ENCODE data around the gene DTNBP1. TPM values are rescaled to one million over a fixed set of nuclear protein-coding genes. Genes with fewer than 3 reads are reported as not detected.

DTNBP1 gene
- total RNA-seq, 1 experiment from 2014 or later, result 28.2 TPM

GRCh38 chr6:15475872-15476271 lies 187.0 kb downstream of the DTNBP1 start:
- Histone ChIP-seq H3K4me1 (ENCODE audit: insufficient read depth, low read length, poor library complexity, severe bottlenecking) (peaks cover 45% of the 10 kb centered on the region), H3K27me3 (replicated peaks; ENCODE audit: insufficient read depth, low read depth, low read length, poor library complexity) (no peaks in the 10 kb centered on the region), H3K4me3 (ENCODE audit: low read depth, low read length, poor library complexity, severe bottlenecking) (no peak overlapping the region), H3K36me3 (ENCODE audit: insufficient read depth, low read length, poor library complexity, severe bottlenecking) (peaks cover 5% of the 10 kb centered on the region), H3K9me3 (ENCODE audit: low read depth, low read length, poor library complexity, severe bottlenecking) (no peaks in the 10 kb centered on the region), H3K27ac (ENCODE audit: low read depth, low read length, poor library complexity, severe bottlenecking) (peak overlapping the region; percentile 14)
- BruUV-seq (replicated peaks), result no TSS peak
- DNase-seq (ENCODE audit: low spot score), result peak; percentile 60
- ChIA-PET CTCF (interaction anchor here (0.6 to 1.3 kb wide), 2 partner anchors 15 to 978 kb away, joined by 3 to 5 read pairs; no protein-coding TSS in a partner anchor), POLR2A (ENCODE audit: low non-redundant PET) (interaction anchor here (0.5 to 0.6 kb wide), 2 partner anchors 10 to 291 kb away, joined by 3 to 10 read pairs; no protein-coding TSS in a partner anchor)
- no peak for TF ChIP-seq EZH2 (IDR thresholded peaks at IDR 0.05; ENCODE audit: borderline replicate concordance, low read depth, low read length, poor library complexity, severe bottlenecking)
- no peak for TF ChIP-seq CTCF (conservative IDR thresholded peaks at IDR 0.05; ENCODE audit: low read depth, low read length)
- intact Hi-C loops (cut with micrococcal nuclease; ENCODE audit: unreplicated experiment), result no loop called here

- H3K9me3 ChIP-seq (ENCODE audit: low read depth, low read length, poor library complexity, severe bottlenecking), result no peaks in the 10 kb centered on the region
- H3K27me3 ChIP-seq (replicated peaks; ENCODE audit: insufficient read depth, low read depth, low read length, poor library complexity), result no peaks in the 10 kb centered on the region
- TF ChIP-seq CTCF (conservative IDR thresholded peaks at IDR 0.05; ENCODE audit: low read depth, low read length) (no peak), EZH2 (IDR thresholded peaks at IDR 0.05; ENCODE audit: borderline replicate concordance, low read depth, low read length, poor library complexity, severe bottlenecking) (no peak)
- POLR2A ChIA-PET (ENCODE audit: low non-redundant PET), result no interaction called here
- CTCF ChIA-PET, result interaction anchor here (0.6 kb wide), 1 partner anchor 978 kb away, joined by 5 read pairs; no protein-coding TSS in a partner anchor
- no peak overlapping the region for H3K4me3 ChIP-seq (ENCODE audit: low read depth, low read length, poor library complexity, severe bottlenecking)
- intact Hi-C loops (cut with micrococcal nuclease; ENCODE audit: unreplicated experiment), result no loop called here
- H3K36me3 ChIP-seq (ENCODE audit: insufficient read depth, low read length, poor library complexity, severe bottlenecking), result peaks cover 7% of the 10 kb centered on the region
- no peak for DNase-seq (ENCODE audit: low spot score)
- peaks cover 39% of the 10 kb centered on the region for H3K4me1 ChIP-seq (ENCODE audit: insufficient read depth, low read length, poor library complexity, severe bottlenecking)
- no TSS peak for BruUV-seq (replicated peaks)
- H3K27ac ChIP-seq (ENCODE audit: low read depth, low read length, poor library complexity, severe bottlenecking), result no peak overlapping the region
Observed at GRCh38 chr6:15475261-15475660, 187.6 kb downstream of the DTNBP1 start.

GRCh38 chr6:15474196-15474595 lies 188.6 kb downstream of the DTNBP1 start:
- Histone ChIP-seq H3K4me3 (ENCODE audit: low read depth, low read length, poor library complexity, severe bottlenecking) (no peak overlapping the region), H3K4me1 (ENCODE audit: insufficient read depth, low read length, poor library complexity, severe bottlenecking) (peaks cover 29% of the 10 kb centered on the region), H3K27me3 (replicated peaks; ENCODE audit: insufficient read depth, low read depth, low read length, poor library complexity) (no peaks in the 10 kb centered on the region), H3K9me3 (ENCODE audit: low read depth, low read length, poor library complexity, severe bottlenecking) (no peaks in the 10 kb centered on the region), H3K27ac (ENCODE audit: low read depth, low read length, poor library complexity, severe bottlenecking) (no peak overlapping the region), H3K36me3 (ENCODE audit: insufficient read depth, low read length, poor library complexity, severe bottlenecking) (peaks cover 7% of the 10 kb centered on the region)
- no peak for TF ChIP-seq EZH2 (IDR thresholded peaks at IDR 0.05; ENCODE audit: borderline replicate concordance, low read depth, low read length, poor library complexity, severe bottlenecking)
- no peak for TF ChIP-seq CTCF (conservative IDR thresholded peaks at IDR 0.05; ENCODE audit: low read depth, low read length)
- ChIA-PET CTCF (no interaction called here), POLR2A (ENCODE audit: low non-redundant PET) (no interaction called here)
- no peak for DNase-seq (ENCODE audit: low spot score)
- intact Hi-C loops (cut with micrococcal nuclease; ENCODE audit: unreplicated experiment), result no loop called here
- no TSS peak for BruUV-seq (replicated peaks)

Measured in A673 (cell line).